Caco-2 (cell line): Measurements from ENCODE around the gene HID1. TPM values are rescaled to one million over a fixed set of nuclear protein-coding genes. Genes with fewer than 3 reads are reported as not detected.

Source experiments
- BruUV-seq: library from RNA; stranded (reverse); fragments of 400-500 nt; replicated peaks from 2 replicates; lab custom pipeline; 2021; lab: Mats Ljungman, UMichigan
- CTCF ChIA-PET: fragments of 300-600 bp; sonication (Branson Sonifier 250); formaldehyde crosslinking; loops from one replicate; lab custom pipeline; 2022; ENCODE audit warnings: antibody characterized with exemption; lab: Charles Lee
- POLR2A ChIA-PET: fragments of 300-600 bp; sonication (Branson Sonifier 250); formaldehyde crosslinking; loops from one replicate; lab custom pipeline; 2022; ENCODE audit warnings: antibody characterized with exemption; lab: Charles Lee
- DNase-seq, 2 experiments: peaks; one replicate each; pipeline versions ENCODE4 v3.0.0 to v3.0.0-alpha.2; 2020 to 2022
- H3K27me3 ChIP-seq: replicated peaks from 2 replicates; pipeline ENCODE4 v1.6.0; 2011; ENCODE audit warnings: low read length; ENCODE audit not compliant: control insufficient read depth, insufficient read depth
- H3K36me3 ChIP-seq: 2 replicates; pipeline ENCODE4 v1.5.1; 2011; ENCODE audit warnings: low read length; ENCODE audit not compliant: control insufficient read depth, insufficient read depth
- H3K4me1 ChIP-seq: fragments of 250-450 bp; sonication (Bioruptor Pico); 2 replicates; pipeline ENCODE4 v1.5.1; 2020; ENCODE audit warnings: mild to moderate bottlenecking
- H3K4me3 ChIP-seq: 2 replicates; pipeline ENCODE4 v1.5.1; 2011; ENCODE audit warnings: low read depth, mild to moderate bottlenecking, control low read depth, low read length
- H3K9me3 ChIP-seq: fragments of 250-450 bp; sonication (Bioruptor Pico); 2 replicates; pipeline ENCODE4 v1.5.1; 2020; ENCODE audit warnings: mild to moderate bottlenecking, moderate library complexity
- H3K27ac Mint-ChIP-seq: one replicate; pipeline ENCODE4 v1.8.0; 2022; ENCODE audit warnings: mixed read lengths; ENCODE audit not compliant: unreplicated experiment
- H3K27me3 Mint-ChIP-seq: one replicate; pipeline ENCODE4 v1.8.0; 2022; ENCODE audit warnings: mixed read lengths; ENCODE audit not compliant: insufficient read depth, unreplicated experiment
- H3K36me3 Mint-ChIP-seq: one replicate; pipeline ENCODE4 v1.8.0; 2022; ENCODE audit warnings: mild to moderate bottlenecking, mixed read lengths; ENCODE audit not compliant: insufficient read depth, unreplicated experiment
- H3K4me1 Mint-ChIP-seq: one replicate; pipeline ENCODE4 v1.8.0; 2022; ENCODE audit warnings: low read depth, mixed read lengths; ENCODE audit not compliant: unreplicated experiment
- H3K4me3 Mint-ChIP-seq: one replicate; pipeline ENCODE4 v1.8.0; 2022; ENCODE audit warnings: mild to moderate bottlenecking, moderate library complexity, mixed read lengths; ENCODE audit not compliant: unreplicated experiment
- H3K9me3 Mint-ChIP-seq: one replicate; pipeline ENCODE4 v1.8.0; 2022; ENCODE audit warnings: mixed read lengths; ENCODE audit not compliant: unreplicated experiment
- CTCF ChIP-seq, 2 experiments: fragments of 200-600 bp in 1 of 2; IDR thresholded peaks; 1 replicate in 1 of 2; 2 replicates in 1 of 2; pipeline versions ENCODE4 v1.5.1 to v1.8.0; 2011 to 2022; ENCODE audit warnings: antibody characterized with exemption in 1 of 2, control low read depth in 1 of 2, inconsistent platforms in 1 of 2, low read depth in 1 of 2, low read length in 1 of 2, mild to moderate bottlenecking in 1 of 2, moderate library complexity in 1 of 2; ENCODE audit not compliant: insufficient read depth in 1 of 2, severe bottlenecking in 1 of 2, unreplicated experiment in 1 of 2
- intact Hi-C: fragments of 100-400 bp; cut with micrococcal nuclease; formaldehyde crosslinking; loops from one replicate; pipeline ENCODE4 v1.10.0; 2022; ENCODE audit not compliant: unreplicated experiment
- total RNA-seq: library from RNA; stranded (reverse); gene quantifications from 2 replicates; pipeline ENCODE4 v1.2.3, GENCODE V29; 2022

HID1 gene
- total RNA-seq, 1 experiment from 2014 or later: 29.8 TPM

DNA sequence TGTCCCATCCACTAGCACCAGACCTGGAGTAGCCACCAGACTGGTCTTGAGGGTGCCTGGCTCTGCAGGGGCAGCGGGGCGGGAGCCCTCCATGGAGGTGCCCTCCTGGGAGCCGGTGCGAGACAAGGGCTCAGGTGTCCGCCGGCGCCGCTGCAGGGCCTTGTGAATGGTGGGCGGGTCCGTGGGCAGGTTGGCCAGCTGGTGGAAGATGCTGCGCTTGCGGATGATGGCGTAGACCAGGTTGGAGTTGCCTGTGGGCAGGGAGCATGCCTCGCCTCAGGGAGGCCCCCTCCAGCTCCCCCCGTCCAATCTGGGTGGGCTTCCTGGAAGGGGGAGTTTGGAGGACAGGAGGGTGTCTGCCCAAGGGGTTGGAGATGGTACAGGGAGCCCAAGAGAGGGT, 18.4 kb downstream of the HID1 start:
- Mint-ChIP-seq H3K27ac (no peak overlapping the region), H3K27me3 (no peaks in the 10 kb centered on the region), H3K36me3 (peaks cover 4% of the 10 kb centered on the region), H3K9me3 (no peaks in the 10 kb centered on the region), H3K4me1 (peaks cover 7% of the 10 kb centered on the region), H3K4me3 (no peak overlapping the region)
- no peak overlapping the region for H3K4me3 ChIP-seq
- TF ChIP-seq CTCF (IDR thresholded peaks at IDR 0.05; ENCODE audit: insufficient read depth in 1 of 2, low read depth in 1 of 2, low read length in 1 of 2, severe bottlenecking in 1 of 2, unreplicated experiment in 1 of 2): no peak
- intact Hi-C loops: loop anchor here (5.0 kb wide), 1 partner anchor 207 kb away; the partner anchor contains the start of gene NHERF1
- no peaks in the 10 kb centered on the region for H3K27me3 ChIP-seq
- no peak for DNase-seq
- BruUV-seq: no TSS peak
- no peaks in the 10 kb centered on the region; the same call in 1 of the 2 replicates for H3K36me3 ChIP-seq
- ChIA-PET CTCF (no interaction called here), POLR2A (no interaction called here)
- H3K9me3 ChIP-seq: no peaks in the 10 kb centered on the region
- peaks cover 8% of the 10 kb centered on the region for H3K4me1 ChIP-seq

- Histone ChIP-seq H3K27me3 (no peaks in the 10 kb centered on the region), H3K4me1 (peaks cover 8% of the 10 kb centered on the region), H3K4me3 (no peak overlapping the region), H3K9me3 (no peaks in the 10 kb centered on the region), H3K36me3 (no peaks in the 10 kb centered on the region; the same call in 1 of the 2 replicates)
- H3K9me3 Mint-ChIP-seq: no peaks in the 10 kb centered on the region
- no peak for TF ChIP-seq CTCF (IDR thresholded peaks at IDR 0.05; ENCODE audit: insufficient read depth in 1 of 2, low read depth in 1 of 2, low read length in 1 of 2, severe bottlenecking in 1 of 2, unreplicated experiment in 1 of 2)
- POLR2A ChIA-PET: no interaction called here
- no peak overlapping the region for H3K4me3 Mint-ChIP-seq
- intact Hi-C loops: loop anchor here (5.0 kb wide), 1 partner anchor 206 kb away; the partner anchor contains the start of gene NHERF1
- CTCF ChIA-PET: interaction anchor here (1.0 kb wide), 1 partner anchor 29 kb away, joined by 5 read pairs; the partner anchor contains the start of gene OTOP2
- no peak overlapping the region for H3K27ac Mint-ChIP-seq
- peaks cover 4% of the 10 kb centered on the region for H3K36me3 Mint-ChIP-seq
- no peak for DNase-seq
- no TSS peak for BruUV-seq
- H3K4me1 Mint-ChIP-seq: peaks cover 7% of the 10 kb centered on the region
- H3K27me3 Mint-ChIP-seq: no peaks in the 10 kb centered on the region
Observed at GRCh38 chr17:74953134-74953687, 19.3 kb downstream of the HID1 start.

GRCh38 chr17:74952431-74953133, 20.0 kb downstream of the HID1 start:
- Histone ChIP-seq H3K4me3 (no peak overlapping the region), H3K36me3 (no peaks in the 10 kb centered on the region; the same call in 1 of the 2 replicates), H3K27me3 (no peaks in the 10 kb centered on the region), H3K4me1 (peaks cover 8% of the 10 kb centered on the region), H3K9me3 (no peaks in the 10 kb centered on the region)
- CTCF ChIA-PET: interaction anchor here (1.0 kb wide), 1 partner anchor 29 kb away, joined by 5 read pairs; the partner anchor contains the start of gene OTOP2
- Mint-ChIP-seq H3K4me3 (no peak overlapping the region), H3K4me1 (peaks cover 7% of the 10 kb centered on the region), H3K27ac (no peak overlapping the region), H3K36me3 (peaks cover 4% of the 10 kb centered on the region), H3K27me3 (no peaks in the 10 kb centered on the region), H3K9me3 (no peaks in the 10 kb centered on the region)
- no TSS peak for BruUV-seq
- no peak for TF ChIP-seq CTCF (IDR thresholded peaks at IDR 0.05; ENCODE audit: insufficient read depth in 1 of 2, low read depth in 1 of 2, low read length in 1 of 2, severe bottlenecking in 1 of 2, unreplicated experiment in 1 of 2)
- intact Hi-C loops: loop anchor here (5.0 kb wide), 1 partner anchor 205 kb away; the partner anchor contains the start of gene NHERF1
- POLR2A ChIA-PET: no interaction called here
- DNase-seq: no peak
